ENCODE results near the gene GIT1.

Gene GIT1

GRCh38 chr17:29592850-29593551 is 3.6 kb upstream of the GIT1 start, which contains the start of gene ANKRD13B:
Gene ANKRD13B (plus strand): TSS chr17:29593132. CDS start chr17:29593622, 490 bp downstream.
- DNase-seq = peak in 1 of 2 experiments; percentile 28

DNA sequence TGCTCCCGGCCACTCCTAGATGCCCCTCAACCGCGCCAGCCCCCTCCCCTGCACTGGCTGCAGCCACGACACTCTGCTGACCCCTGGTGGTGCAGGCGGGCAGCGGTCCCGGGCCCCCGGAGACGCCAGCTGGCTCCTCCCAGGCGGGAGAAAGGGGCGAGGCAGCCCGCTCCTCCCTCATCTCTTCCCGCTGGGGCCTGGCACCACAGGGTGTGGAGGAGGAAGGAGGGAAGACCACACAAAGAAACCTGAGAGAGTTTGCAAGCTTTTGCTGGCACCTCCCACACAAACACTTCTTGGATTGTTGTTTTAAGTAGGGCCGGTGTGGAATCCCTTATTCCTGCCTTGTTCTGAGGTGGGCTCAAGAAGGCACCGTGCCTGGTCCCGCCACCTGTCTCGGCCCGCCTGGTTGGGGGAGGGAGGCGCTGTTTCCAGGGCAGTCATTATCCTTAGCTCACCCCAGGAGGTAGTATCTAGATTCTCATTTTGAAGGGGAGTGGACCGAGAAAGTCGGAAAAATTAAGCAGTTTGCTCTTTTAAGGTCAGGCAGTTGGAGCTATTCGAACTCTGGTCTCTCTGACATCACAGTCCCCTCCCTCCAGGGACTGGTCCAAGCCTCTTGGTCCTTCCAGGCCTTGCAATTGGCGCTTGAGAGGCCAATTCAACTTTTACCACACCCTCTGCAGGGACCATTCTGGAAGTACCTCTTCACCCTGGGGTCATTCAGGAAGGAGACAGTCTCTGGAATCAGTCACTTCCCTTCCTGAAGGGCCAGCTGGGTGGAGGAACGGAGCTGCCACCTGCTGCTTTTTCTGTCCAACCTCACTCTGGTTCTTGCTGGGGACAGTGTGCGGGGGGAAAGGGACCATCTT is 2.5 kb upstream of the GIT1 start:
- DNase-seq = peak; percentile 77 to 82

DNA sequence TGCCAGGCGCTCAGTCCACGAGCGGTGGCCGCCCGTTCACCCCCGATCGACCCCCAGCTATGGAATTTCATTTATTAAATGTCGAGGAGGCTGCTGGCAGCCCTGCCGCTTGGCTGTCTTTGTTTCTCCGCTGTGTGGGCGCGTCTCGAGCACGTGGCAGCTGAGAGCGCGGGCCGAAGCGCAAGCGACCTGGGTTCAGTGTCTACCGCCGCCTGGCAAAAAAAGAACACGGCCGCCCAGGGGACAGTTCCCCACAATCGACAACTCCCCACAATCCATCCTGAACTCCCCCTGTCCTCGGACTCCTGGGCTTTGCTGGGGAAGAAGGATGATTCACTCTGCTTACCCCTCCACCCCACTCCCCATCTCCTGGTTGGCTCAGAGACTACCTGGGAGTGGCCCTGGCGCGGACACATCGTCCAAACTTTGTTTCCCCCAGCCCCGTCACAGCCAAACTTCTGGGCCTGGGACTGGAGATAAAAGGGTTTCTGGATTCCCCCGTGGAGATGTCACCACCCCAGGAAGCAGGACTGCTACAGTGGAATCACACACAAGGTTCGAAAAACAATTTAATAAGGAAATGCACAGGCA is 1.8 kb upstream of the GIT1 start:
- no peak for DNase-seq

DNA sequence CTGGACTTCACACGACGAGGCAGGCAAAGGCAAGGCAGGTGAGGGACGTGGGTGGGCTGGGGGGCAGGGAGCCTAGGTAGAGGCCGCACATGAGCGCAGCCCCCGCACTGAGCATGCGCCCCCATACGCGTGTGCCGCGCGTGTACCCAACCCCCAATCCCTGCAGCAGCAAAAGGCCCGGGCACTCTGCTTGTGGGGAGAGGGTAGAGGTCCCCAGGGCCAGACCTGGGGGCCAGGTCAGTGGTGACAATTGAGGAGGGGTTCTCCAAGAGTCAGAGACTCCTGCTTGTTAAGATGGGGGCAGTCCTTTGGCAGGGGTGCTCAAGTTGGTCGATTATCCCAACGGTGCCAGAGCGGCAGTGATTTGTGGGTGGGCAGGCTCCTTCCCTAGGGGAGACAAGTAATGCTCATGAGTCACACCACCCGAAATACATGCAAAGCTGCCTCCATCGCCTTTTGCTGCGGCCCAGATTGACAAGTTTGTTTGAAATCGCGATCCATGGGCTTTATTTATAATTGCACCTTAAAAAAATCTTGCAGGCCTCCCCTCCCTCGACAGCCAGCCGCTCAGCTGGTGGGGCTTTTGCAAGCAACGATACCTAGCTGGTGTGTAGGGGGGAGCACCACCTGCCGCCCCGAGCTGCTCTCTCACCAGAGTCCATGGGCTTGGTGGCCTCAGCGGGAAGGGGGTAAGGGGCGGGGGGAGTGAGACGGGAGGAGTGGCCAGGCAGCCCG is 1.1 kb upstream of the GIT1 start:
- no peak for DNase-seq

GRCh38 chr17:29588562-29589411 is 661 bp downstream of the GIT1 start:
- no peak for DNase-seq

- DNase-seq = no peak
Measured at GRCh38 chr17:29588017-29588561, 1.4 kb downstream of the GIT1 start.

DNA sequence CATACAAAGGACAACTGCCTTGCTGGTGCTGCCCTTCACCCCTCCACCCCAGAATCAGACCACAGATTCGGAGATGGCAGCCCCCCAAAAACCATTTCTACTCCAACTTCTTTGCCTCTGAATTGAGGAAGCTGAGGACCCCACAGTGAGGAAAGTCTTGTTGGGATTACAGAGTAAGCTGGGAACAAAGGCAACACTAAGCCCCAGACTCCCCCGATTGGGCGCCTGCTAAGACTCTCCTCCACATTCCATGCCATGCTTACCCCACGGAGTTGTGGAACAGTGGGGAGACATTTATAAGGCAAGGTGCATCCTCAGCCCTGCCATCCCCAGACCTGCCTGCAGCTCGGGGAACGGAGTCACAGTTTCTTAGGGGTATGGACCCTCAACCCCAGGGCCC is 1.9 kb downstream of the GIT1 start:
- no peak for DNase-seq

- no peak for DNase-seq
Measured at GRCh38 chr17:29586676-29587469, 2.6 kb downstream of the GIT1 start.

DNA sequence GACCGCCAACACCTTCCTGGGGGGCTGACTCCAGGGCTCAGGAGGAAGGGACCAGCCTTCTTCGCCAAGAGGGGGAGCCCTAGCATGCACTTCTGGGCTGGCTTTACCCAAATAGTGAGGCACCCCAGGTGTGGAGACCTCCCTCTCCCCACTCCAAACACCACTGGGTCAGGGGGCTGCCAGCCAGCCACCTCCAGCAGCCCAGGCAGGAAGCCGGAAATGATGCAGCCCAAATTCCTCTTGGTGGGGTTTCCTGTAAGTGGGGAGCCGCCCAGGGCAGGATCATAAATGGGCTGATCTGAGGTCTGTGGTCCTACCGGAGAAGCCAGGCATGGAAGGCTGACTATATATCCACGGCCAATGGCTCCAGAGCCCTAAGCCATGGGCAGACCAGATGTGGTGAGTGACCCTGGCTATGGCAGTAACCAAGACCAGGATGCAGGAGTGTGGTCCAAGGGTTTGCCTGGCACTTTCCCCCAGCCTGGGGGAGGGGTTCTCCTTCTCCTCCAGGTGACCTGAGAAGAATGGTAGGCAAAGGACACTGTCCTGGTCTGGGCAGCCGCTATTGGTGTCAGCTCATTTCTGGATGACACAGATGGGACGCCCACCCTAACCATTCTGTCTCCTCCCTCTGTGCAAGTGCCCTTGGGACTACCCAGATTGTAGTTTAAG is 4.2 kb downstream of the GIT1 start:
- no peak for DNase-seq

- DNase-seq = no peak
Measured at GRCh38 chr17:29584452-29585079, 4.9 kb downstream of the GIT1 start.

DNA sequence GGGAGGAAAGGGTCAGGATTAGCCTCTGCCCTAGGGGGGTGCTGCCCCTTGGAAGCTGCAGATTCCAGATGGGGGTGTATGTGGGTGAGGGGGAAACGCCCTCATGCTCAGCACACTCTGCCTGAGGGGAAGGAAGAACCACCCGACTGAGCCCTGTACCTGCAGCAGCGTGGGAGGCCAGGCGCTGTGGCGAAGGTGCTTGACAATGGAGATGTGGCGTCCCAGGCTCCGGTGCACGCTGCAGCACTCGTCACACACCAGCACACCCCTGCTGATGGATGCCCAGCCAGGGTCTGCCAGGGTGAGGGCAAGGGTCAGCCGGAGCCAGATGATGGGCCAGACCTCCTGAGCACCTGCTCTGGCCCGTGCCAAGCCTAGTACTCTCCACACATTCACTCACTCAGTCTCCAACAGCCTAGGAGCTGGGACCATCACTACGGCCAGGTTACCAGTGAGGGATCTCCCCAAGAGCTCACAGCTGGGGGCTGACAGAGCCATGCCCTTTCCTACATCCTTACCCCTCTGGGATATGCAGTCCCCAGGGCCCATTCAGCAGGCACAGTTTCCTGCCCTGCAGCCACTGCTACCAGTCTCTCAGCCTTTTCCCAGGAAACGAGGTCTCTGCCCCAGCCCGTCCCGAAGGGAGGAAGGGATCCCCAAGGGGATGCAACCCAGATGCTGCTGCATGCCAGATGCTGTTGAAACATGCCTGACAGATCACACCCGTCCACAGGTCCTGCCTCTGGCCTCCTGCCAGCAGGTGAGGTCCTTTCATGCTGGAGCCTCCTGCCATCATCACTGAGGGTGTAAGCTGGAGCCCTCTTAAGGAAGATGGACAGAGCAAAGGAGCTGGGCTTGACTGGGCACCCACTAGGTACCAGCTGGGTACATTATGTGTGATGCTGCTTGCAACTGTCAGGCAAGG is 5.9 kb downstream of the GIT1 start:
- no peak for DNase-seq

DNA sequence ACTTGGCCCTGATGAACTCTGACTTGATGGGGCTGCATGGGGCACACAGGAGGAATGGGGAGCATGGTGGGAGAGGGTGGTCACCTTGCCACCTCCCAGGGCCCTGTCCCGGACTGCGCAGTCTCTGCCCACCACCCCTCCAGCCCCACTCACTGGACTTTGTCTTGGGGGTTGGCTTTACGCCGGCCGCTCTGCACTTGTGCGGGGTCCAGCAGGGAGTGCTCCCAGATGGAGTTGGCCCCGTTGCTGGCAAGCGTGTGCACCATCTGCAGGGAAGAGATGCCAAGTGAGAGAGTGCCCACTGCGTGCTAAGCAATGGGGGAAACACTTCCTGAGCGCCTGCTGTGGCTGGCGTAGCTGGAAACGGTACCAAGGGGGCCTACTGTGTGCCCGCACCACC is 6.7 kb downstream of the GIT1 start:
- DNase-seq = no peak

DNA sequence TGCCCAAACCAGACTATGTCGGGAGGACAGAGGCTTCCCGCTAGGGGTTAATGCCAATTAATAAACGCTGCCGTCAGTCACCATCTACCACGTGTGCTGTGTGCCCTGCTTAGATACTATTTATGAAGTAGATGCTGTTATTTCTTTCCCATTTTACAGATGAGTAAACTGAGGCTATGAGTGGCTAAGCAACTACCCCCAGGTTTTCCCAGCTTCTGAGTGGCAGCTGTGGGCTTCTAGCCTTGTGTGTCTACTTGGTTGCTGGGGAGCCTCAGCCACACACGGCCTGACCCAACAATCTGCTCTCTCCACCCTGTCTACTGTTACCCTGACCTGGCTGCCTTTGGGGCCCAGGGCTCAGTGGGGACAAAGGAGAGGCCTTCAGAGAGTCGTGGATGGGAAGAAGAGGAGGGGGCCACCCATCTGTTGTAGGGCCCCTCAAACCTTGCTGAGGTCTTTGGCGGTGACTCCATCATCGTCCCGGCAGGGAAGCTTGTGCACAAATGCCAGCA is 7.1 kb downstream of the GIT1 start:
- no peak for DNase-seq

- DNase-seq = no peak
Measured at GRCh38 chr17:29581583-29582253, 7.7 kb downstream of the GIT1 start.

- peak; percentile 11 to 16 for DNase-seq
Measured at GRCh38 chr17:29579866-29580771, 9.3 kb downstream of the GIT1 start.

DNA sequence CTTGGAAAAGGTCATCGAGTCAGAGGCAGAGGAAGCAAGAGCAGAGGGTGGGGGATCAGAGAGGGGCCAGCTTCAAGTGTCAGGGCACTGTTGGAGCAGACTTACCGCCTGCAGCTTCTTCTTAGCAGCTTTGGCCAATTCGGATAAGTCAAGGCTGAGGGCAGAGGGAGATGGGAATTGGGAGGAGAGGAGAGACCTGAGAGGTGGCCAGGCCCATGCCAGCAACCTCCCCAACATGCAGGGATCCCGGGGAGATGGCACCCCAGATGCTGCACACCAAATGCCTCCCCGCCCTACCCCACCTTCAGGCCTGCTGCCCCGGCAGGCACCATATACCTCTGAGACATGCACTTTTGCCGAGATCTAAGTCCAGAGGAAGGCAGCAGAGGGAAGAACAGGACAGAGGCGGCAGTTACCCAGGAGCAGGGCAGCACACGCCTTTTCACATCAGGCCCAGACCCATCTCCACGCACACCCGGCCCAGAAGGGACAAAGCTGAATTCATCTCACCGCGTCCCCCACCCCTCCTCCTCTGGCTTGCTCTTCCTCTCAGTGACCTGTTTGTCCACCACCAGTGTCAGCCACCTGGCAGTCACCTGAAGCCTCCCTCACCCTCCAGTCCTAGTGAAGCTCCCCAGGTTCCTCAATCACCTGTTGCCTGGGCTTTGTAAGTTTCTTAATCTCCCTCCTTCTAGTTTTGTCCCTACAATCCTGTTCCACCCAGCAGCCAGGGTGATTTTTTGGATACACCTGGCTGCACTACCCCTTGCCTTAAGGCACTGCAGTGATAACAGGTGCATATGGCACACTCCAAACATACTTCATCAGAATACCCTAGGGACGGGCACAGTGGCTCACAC is 10.6 kb downstream of the GIT1 start:
- DNase-seq = no peak

All from NCI-H187 (cell line).